GM18867 (cell line): ENCODE data around the gene PROKR1.

ENCODE experiments used
- ATAC-seq: cut with Tn5 transposase; IDR thresholded peaks from one replicate; pipeline ENCODE4 v1.9.1; 2021; ENCODE audit warnings: mild to moderate bottlenecking, moderate library complexity; ENCODE audit not compliant: unreplicated experiment

The PROKR1 gene

DNA sequence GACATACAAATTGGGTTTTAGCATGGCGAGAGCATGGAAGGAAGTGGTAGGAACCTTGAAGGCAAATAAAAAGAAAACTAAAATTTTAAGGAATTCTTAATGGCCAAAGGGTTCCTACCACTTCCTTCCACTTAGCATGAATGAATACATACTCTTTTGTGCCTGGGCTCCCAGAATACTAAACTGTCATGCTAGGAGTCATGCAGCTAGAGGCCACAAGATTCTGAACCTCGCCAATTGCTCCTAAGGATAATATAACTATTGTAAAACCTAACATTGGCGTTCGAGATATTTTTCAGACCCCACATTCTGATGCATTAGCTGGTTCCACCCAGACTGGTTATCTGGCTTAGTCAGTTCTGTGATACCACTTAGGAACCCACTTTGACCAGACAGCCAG, 52.6 kb downstream of the PROKR1 start:
- no peak for ATAC-seq

GRCh38 chr2:68696554-68696953, 53.2 kb downstream of the PROKR1 start:
- ATAC-seq: no peak

- ATAC-seq: no peak
These were observed 55.4 kb downstream of the PROKR1 start for GRCh38 chr2:68698567-68699377.

DNA sequence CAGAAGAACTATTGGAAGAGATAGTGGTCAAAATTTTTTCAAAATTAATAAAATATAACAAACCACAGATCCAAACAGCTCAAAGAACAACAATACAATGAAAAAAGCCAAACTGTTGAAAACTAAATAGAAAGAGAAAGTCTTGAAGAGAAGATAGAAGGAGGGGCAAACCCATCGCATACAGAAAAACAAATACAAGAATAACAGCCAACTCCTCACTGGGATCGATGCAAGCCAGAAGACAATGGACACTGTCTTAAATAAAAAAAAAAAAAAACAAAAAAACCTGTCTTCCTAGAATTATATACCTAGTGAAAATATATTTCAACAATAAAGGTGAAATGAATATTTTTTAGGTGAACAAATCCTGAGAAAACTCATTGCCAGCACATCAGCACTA, 57.2 kb downstream of the PROKR1 start:
- no peak for ATAC-seq

DNA sequence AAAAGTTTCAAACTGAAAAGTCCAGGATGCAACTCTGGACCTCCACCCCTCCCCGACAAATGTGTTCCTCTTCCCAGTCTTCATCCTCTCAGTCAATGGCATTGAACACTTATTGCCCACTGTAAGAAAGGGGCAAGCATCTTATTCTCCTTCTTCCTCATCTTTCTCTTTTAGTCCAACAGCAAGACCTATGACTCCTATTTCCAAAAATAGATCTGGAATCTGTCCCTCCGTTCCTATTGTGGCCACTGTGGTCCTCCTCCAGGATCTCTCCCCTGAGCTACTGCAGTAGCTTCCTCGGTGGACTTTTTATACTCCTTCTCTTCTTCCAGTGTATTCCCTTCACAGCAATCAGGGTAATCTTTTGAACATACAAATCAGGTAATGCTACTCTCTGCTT, 63.3 kb downstream of the PROKR1 start:
- no peak for ATAC-seq
